ENCODE data around the gene APOBEC3H. TPM values are rescaled to one million over a fixed set of nuclear protein-coding genes. Genes with fewer than 3 reads are reported as not detected.

The APOBEC3H gene
- 0.62 and 1.2 TPM in 2 replicates for total RNA-seq

GRCh38 chr22:39097098-39098020, at the start of gene APOBEC3H:
TSS of gene APOBEC3H (plus strand) at chr22:39097244. CDS start at chr22:39100279, 3,035 bp downstream.

GRCh38 chr22:39077026-39077840, 19.8 kb upstream of the APOBEC3H start, which contains the start of gene APOBEC3G:
TSS of gene APOBEC3G (plus strand) at chr22:39077275. CDS start at chr22:39077362, 87 bp downstream.

GRCh38 chr22:39152511-39153219, 55.6 kb downstream of the APOBEC3H start, which contains the start of gene CBX7:
TSS of gene CBX7 (minus strand) at chr22:39152680. CDS start at chr22:39152444, 236 bp downstream.

Other genes with a start within 250 kb of the APOBEC3H start
- gene CBX6, start 225.0 kb upstream of the APOBEC3H start, total RNA-seq = 57.9 and 60.9 TPM in 2 replicates
- not detected in 2 replicates for gene APOBEC3A, start 139.6 kb upstream of the APOBEC3H start, total RNA-seq
- gene APOBEC3B, start 114.9 kb upstream of the APOBEC3H start, total RNA-seq = 5.0 and 5.2 TPM in 2 replicates
- gene APOBEC3C, start 83.0 kb upstream of the APOBEC3H start, total RNA-seq = 8.3 and 12.8 TPM in 2 replicates
- 1.2 and 1.9 TPM in 2 replicates for gene APOBEC3D, start 76.1 kb upstream of the APOBEC3H start, total RNA-seq
- 8.6 and 8.7 TPM in 2 replicates for gene APOBEC3F, start 56.4 kb upstream of the APOBEC3H start, total RNA-seq
- gene APOBEC3G, start 20.0 kb upstream of the APOBEC3H start, total RNA-seq = 10.4 and 11.0 TPM in 2 replicates
- 6.2 and 8.2 TPM in 2 replicates for gene CBX7, start 55.4 kb downstream of the APOBEC3H start, total RNA-seq
- 1.1 and 1.3 TPM in 2 replicates for gene PDGFB, start 147.7 kb downstream of the APOBEC3H start, total RNA-seq
- 2,382 and 3,166 TPM in 2 replicates for gene RPL3, start 222.4 kb downstream of the APOBEC3H start, total RNA-seq